ENCODE data around the gene TCP1. TPM values are rescaled to one million over a fixed set of nuclear protein-coding genes. Genes with fewer than 3 reads are reported as not detected.
"Not testable (repeated sequence)": the region's sequence is repeated elsewhere in the genome, so short reads cannot be mapped to it uniquely, and the experiment has no call there.

Gene TCP1
- total RNA-seq, 3 donors from 2014 or later (not counting 1 experiment from before 2014, with no cell fraction given), result 192 to 230 (median 218) TPM

DNA sequence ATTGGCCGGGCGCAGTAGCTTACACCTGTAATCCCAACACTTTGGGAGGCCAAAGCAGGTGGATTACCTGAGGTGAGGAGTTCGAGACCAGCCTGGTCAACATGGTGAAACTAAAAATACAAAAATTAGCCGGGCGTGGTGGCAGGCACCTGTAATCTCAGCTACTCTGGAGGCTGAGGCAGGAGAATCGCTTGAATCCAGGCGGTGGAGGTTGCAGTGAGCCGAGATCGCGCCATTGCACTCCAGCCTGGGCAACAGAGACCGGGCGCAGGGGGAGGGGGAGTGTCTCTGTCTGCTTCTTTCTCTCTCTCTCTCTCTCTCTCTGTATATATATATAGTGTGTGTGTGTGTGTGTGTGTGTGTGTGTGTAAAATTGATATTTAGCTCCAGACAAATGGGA, 56.9 kb downstream of the TCP1 start:
- H3K36me3 Mint-ChIP-seq; H3K27me3 Mint-ChIP-seq (ENCODE audit: low read depth in 2 of 2); H3K9me3 Mint-ChIP-seq; H3K4me3 Mint-ChIP-seq; H3K9me3 ChIP-seq (ENCODE audit: control insufficient read depth, insufficient read depth, low read length); DNase-seq; H3K27ac ChIP-seq (ENCODE audit: low read length); H3K4me3 ChIP-seq (ENCODE audit: low read length); H3K27me3 ChIP-seq (ENCODE audit: control insufficient read depth, insufficient read depth, low read length); intact Hi-C loops (cut with micrococcal nuclease); H3K36me3 ChIP-seq (ENCODE audit: control insufficient read depth, insufficient read depth, low read length); ATAC-seq: not testable (repeated sequence)
- H3K27ac Mint-ChIP-seq, result peak overlapping the region; percentile 76 to 79
- 81% methylated on average over 8 of the region's 12 CpGs for whole genome bisulfite sequencing (ENCODE audit: insufficient coverage)
- H3K4me1 ChIP-seq (ENCODE audit: control insufficient read depth, insufficient read depth, low read length), result peaks cover 26% of the 10 kb centered on the region
- peaks cover 42 to 47% of the 10 kb centered on the region in 2 donors for H3K4me1 Mint-ChIP-seq

DNA sequence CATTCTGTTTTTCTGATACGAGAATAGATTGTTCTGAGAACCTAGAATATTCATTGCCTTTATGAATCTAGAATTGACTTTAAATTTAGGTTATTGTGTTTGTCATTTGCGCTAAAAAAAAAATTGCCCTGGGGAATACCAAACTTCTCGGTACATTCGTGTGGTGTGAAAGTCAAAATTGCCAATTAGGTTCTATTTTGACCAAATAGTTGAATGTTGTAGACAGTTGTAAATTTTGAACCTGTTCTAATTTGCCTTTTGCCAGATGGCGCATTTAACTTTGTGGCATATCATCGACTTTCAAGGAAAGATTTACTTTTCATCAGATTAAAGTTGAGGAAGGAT, 59.1 kb downstream of the TCP1 start:
- no peaks in the 10 kb centered on the region for H3K9me3 Mint-ChIP-seq
- no peak overlapping the region for H3K4me3 ChIP-seq (ENCODE audit: low read length)
- TF ChIP-seq, protein P1, sequence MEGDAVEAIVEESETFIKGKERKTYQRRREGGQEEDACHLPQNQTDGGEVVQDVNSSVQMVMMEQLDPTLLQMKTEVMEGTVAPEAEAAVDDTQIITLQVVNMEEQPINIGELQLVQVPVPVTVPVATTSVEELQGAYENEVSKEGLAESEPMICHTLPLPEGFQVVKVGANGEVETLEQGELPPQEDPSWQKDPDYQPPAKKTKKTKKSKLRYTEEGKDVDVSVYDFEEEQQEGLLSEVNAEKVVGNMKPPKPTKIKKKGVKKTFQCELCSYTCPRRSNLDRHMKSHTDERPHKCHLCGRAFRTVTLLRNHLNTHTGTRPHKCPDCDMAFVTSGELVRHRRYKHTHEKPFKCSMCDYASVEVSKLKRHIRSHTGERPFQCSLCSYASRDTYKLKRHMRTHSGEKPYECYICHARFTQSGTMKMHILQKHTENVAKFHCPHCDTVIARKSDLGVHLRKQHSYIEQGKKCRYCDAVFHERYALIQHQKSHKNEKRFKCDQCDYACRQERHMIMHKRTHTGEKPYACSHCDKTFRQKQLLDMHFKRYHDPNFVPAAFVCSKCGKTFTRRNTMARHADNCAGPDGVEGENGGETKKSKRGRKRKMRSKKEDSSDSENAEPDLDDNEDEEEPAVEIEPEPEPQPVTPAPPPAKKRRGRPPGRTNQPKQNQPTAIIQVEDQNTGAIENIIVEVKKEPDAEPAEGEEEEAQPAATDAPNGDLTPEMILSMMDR (IDR thresholded peaks at IDR 0.05), result no peak
- H3K27me3 ChIP-seq (ENCODE audit: control insufficient read depth, insufficient read depth, low read length), result no peaks in the 10 kb centered on the region
- no peak for ATAC-seq
- H3K27ac Mint-ChIP-seq, result peak overlapping the region in 1 of 2 donors; percentile 98
- H3K4me1 ChIP-seq (ENCODE audit: control insufficient read depth, insufficient read depth, low read length), result peaks cover 28% of the 10 kb centered on the region
- H3K27me3 Mint-ChIP-seq (ENCODE audit: low read depth in 2 of 2), result no peaks in the 10 kb centered on the region
- H3K4me3 Mint-ChIP-seq, result peak overlapping the region; percentile 63
- intact Hi-C loops (cut with micrococcal nuclease), result no loop called here
- no peaks in the 10 kb centered on the region for H3K9me3 ChIP-seq (ENCODE audit: control insufficient read depth, insufficient read depth, low read length)
- no peaks in the 10 kb centered on the region for H3K36me3 Mint-ChIP-seq
- H3K36me3 ChIP-seq (ENCODE audit: control insufficient read depth, insufficient read depth, low read length), result peaks cover 2% of the 10 kb centered on the region
- H3K27ac ChIP-seq (ENCODE audit: low read length), result no peak overlapping the region
- peaks cover 50 to 60% of the 10 kb centered on the region in 2 donors for H3K4me1 Mint-ChIP-seq
- WGBS (ENCODE audit: insufficient coverage), result 59% methylated on average over 6 of the region's 6 CpGs
- DNase-seq, result no peak

GRCh38 chr6:159729598-159730331, 59.6 kb downstream of the TCP1 start:
- H3K4me3 Mint-ChIP-seq, result peak overlapping the region; percentile 89
- H3K36me3 Mint-ChIP-seq, result no peaks in the 10 kb centered on the region
- WGBS (ENCODE audit: insufficient coverage), result 39% methylated on average over 4 of the region's 4 CpGs
- TF ChIP-seq, protein P1 (IDR thresholded peaks at IDR 0.05), result no peak
- Histone ChIP-seq H3K4me1 (ENCODE audit: control insufficient read depth, insufficient read depth, low read length) (peaks cover 27% of the 10 kb centered on the region), H3K36me3 (ENCODE audit: control insufficient read depth, insufficient read depth, low read length) (peaks cover 2% of the 10 kb centered on the region), H3K27ac (ENCODE audit: low read length) (peak overlapping the region; percentile 8), H3K9me3 (ENCODE audit: control insufficient read depth, insufficient read depth, low read length) (no peaks in the 10 kb centered on the region), H3K27me3 (ENCODE audit: control insufficient read depth, insufficient read depth, low read length) (no peaks in the 10 kb centered on the region), H3K4me3 (ENCODE audit: low read length) (no peak overlapping the region)
- intact Hi-C loops (cut with micrococcal nuclease), result no loop called here
- no peaks in the 10 kb centered on the region for H3K27me3 Mint-ChIP-seq (ENCODE audit: low read depth in 2 of 2)
- peaks cover 48 to 60% of the 10 kb centered on the region in 2 donors for H3K4me1 Mint-ChIP-seq
- ATAC-seq (no peak), DNase-seq (peak in 1 of 2 donors; percentile 26)
- peak overlapping the region; percentile 97 to 98 for H3K27ac Mint-ChIP-seq
- H3K9me3 Mint-ChIP-seq, result no peaks in the 10 kb centered on the region

- Mint-ChIP-seq H3K27me3 (ENCODE audit: low read depth in 2 of 2) (no peaks in the 10 kb centered on the region), H3K9me3 (no peaks in the 10 kb centered on the region), H3K27ac (peak overlapping the region; percentile 97 to 98), H3K36me3 (no peaks in the 10 kb centered on the region), H3K4me3 (peak overlapping the region; percentile 89), H3K4me1 (peaks cover 42 to 60% of the 10 kb centered on the region in 2 donors)
- peak overlapping the region; percentile 95 for H3K27ac ChIP-seq (ENCODE audit: low read length)
- peaks cover 24% of the 10 kb centered on the region for H3K4me1 ChIP-seq (ENCODE audit: control insufficient read depth, insufficient read depth, low read length)
- ATAC-seq (no peak), DNase-seq (peak in 1 of 2 donors; percentile 35)
- WGBS (ENCODE audit: insufficient coverage), result under 1% methylated on average over 9 of the region's 9 CpGs
- no peaks in the 10 kb centered on the region for H3K9me3 ChIP-seq (ENCODE audit: control insufficient read depth, insufficient read depth, low read length)
- peaks cover 2% of the 10 kb centered on the region for H3K36me3 ChIP-seq (ENCODE audit: control insufficient read depth, insufficient read depth, low read length)
- intact Hi-C loops (cut with micrococcal nuclease), result no loop called here
- peak overlapping the region; percentile 92 for H3K4me3 ChIP-seq (ENCODE audit: low read length)
- H3K27me3 ChIP-seq (ENCODE audit: control insufficient read depth, insufficient read depth, low read length), result no peaks in the 10 kb centered on the region
- TF ChIP-seq, protein P1 (IDR thresholded peaks at IDR 0.05), result no peak
Measured at GRCh38 chr6:159728531-159728964, 60.9 kb downstream of the TCP1 start.

Other genes starting within 250 kb of the TCP1 start
- gene SOD2, start 96.4 kb downstream of the TCP1 start, total RNA-seq, result 100 to 1,000 TPM in 2 of 3 donors, 10 to 100 TPM in 1; 81.3 to 156 (median 138) TPM
- gene WTAP, start 62.1 kb downstream of the TCP1 start, total RNA-seq, result 100 to 1,000 TPM; 141 to 167 (median 164) TPM
- gene ACAT2, start 27.6 kb downstream of the TCP1 start, total RNA-seq, result 10 to 100 TPM; 21.7 to 31.7 (median 26.5) TPM
- 10 to 100 TPM; 22.3 to 29.6 (median 22.6) TPM for gene MRPL18, start 865 bp upstream of the TCP1 start, total RNA-seq
- under 1 TPM in 1 of 3 donors, not detected in 2; 0.19 TPM for gene PNLDC1, start 10.7 kb upstream of the TCP1 start, total RNA-seq
- not detected for gene MAS1, start 101.4 kb upstream of the TCP1 start, total RNA-seq
- gene IGF2R, start 179.5 kb upstream of the TCP1 start, total RNA-seq, result 100 to 1,000 TPM; 208 to 282 (median 253) TPM